ENCODE results near the gene PI4KA.

DNA sequence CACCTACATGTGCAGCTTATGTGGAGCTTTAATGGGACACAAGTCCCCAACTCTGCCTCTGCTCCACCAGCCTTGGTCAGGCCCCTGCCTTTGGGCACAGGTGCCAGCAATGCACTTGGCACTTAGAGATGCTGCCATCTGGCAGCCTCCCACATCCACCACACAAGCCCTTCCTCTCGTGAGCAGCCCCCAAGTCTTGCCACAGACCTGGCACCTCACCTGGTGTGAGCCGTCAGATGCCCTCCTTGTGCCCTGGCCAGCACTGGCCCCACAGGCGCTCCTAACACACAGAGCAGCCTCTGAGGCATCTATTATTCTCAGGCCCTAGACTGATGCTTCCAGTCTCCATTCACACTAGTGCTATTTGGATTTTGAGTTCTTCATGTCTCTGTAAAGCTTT, 109.2 kb downstream of the PI4KA start:
- TF ChIP-seq CTCF (IDR thresholded peaks at IDR 0.05): no peak
- TF ChIP-seq POLR2A (IDR thresholded peaks at IDR 0.05; ENCODE audit: low read depth): no peak

Data from esophagus muscularis mucosa (tissue), 3 donors.